Sigmoid colon (tissue), 7 donors: ENCODE data around the gene LY6G6D. TPM values are rescaled to one million over a fixed set of nuclear protein-coding genes. Genes with fewer than 3 reads are reported as not detected.
"Not testable (repeated sequence)": the region's sequence is repeated elsewhere in the genome, so short reads cannot be mapped to it uniquely, and the experiment has no call there.

Source experiments
- DNase-seq: peaks from one replicate; pipeline ENCODE4 v3.0.0-alpha.2; 2019
- H3K27ac ChIP-seq, 4 donors: fragments of 200-600 bp; sonication (generic); one replicate each; pipeline ENCODE4 v1.5.1; 2016 to 2019; ENCODE audit warnings: mild to moderate bottlenecking in 1 of 4
- H3K27me3 ChIP-seq, 3 donors: fragments of 200-600 bp; sonication (generic); one replicate each; pipeline ENCODE4 v1.5.1; 2019; ENCODE audit warnings: mild to moderate bottlenecking in 1 of 3
- H3K36me3 ChIP-seq, 4 donors: fragments of 200-600 bp; sonication (generic); one replicate each; pipeline ENCODE4 v1.5.1; 2016 to 2019
- H3K4me1 ChIP-seq, 4 donors: fragments of 200-600 bp; sonication (generic); one replicate each; pipeline ENCODE4 v1.5.1; 2017 to 2019
- H3K4me3 ChIP-seq, 4 donors: fragments of 200-600 bp; sonication (generic); one replicate each; pipeline ENCODE4 v1.5.1; 2017 to 2019; ENCODE audit warnings: mild to moderate bottlenecking in 2 of 4, moderate library complexity in 1 of 4
- H3K9me3 ChIP-seq, 4 donors: fragments of 200-600 bp in 3 of 4; sonication (generic) in 3 of 4; one replicate each; pipeline versions ENCODE4 v1.5.1 to v1.6.1; 2013 to 2019
- CTCF ChIP-seq, 4 experiments: fragments of 450-650 bp in 3 of 4; fragments of 200-600 bp in 1 of 4; IDR thresholded peaks; one replicate each; pipeline ENCODE4 v1.5.1; 2016 to 2019; ENCODE audit warnings: antibody characterized with exemption in 4 of 4, mild to moderate bottlenecking in 3 of 4, moderate library complexity in 2 of 4
- EP300 ChIP-seq, 4 donors: sonication (generic); formaldehyde crosslinking; IDR thresholded peaks; one replicate each; pipeline ENCODE4 v1.6.1; 2017; ENCODE audit warnings: antibody characterized with exemption in 4 of 4
- POLR2A ChIP-seq, 2 donors: fragments of 450-650 bp; IDR thresholded peaks; one replicate each; pipeline ENCODE4 v1.6.1; 2016; ENCODE audit warnings: antibody characterized with exemption in 2 of 2, mild to moderate bottlenecking in 2 of 2, moderate library complexity in 2 of 2
- POLR2AphosphoS5 ChIP-seq, 4 donors: sonication (generic); formaldehyde crosslinking; IDR thresholded peaks; one replicate each; pipeline ENCODE4 v1.6.1; 2017; ENCODE audit warnings: antibody characterized with exemption in 4 of 4
- WGBS, 2 donors: extraction: QIAGEN DNeasy Blood & Tissue Kit; methylation state at CpG; one replicate each; pipeline ENCODE4 v1.1.7; 2013; 5-methylcytosine and 5-hydroxymethylcytosine counted together
- intact Hi-C: fragments of 100-400 bp; cut with DNase I; formaldehyde crosslinking; loops from one replicate; pipeline ENCODE4 v1.15.1; 2023
- polyA plus RNA-seq, 3 donors: library from polyadenylated mRNA; stranded (reverse); fragments of 200-250 nt; gene quantifications; one replicate each; pipeline ENCODE4 v1.2.3, GENCODE V29; 2013
- total RNA-seq, 4 donors: library from RNA; depleted of rRNA; stranded (reverse); fragments of >200 nt; gene quantifications; one replicate each; pipeline ENCODE4 v1.1.0, GENCODE V29; 2016
- donor health status: healthy with polysubstance abuse.
- donor health status: Bipolar disorder and iron deficiency.
- donor health status: healthy.

The LY6G6D gene
- total and polyA plus RNA-seq, 7 donors = 0.31 to 21.2 (median 6.4) TPM; not detected in 2

GRCh38 chr6:31705931-31706330, 9.2 kb upstream of the LY6G6D start:
- Histone ChIP-seq H3K4me1 (peaks cover 0 to 24% (median 15%) of the 10 kb centered on the region in 4 donors), H3K9me3 (no peaks in the 10 kb centered on the region), H3K36me3 (peaks cover 0 to under 1% (median 0%) of the 10 kb centered on the region in 4 donors), H3K27ac (no peak overlapping the region), H3K4me3 (no peak overlapping the region), H3K27me3 (no peaks in the 10 kb centered on the region)
- no peak for TF ChIP-seq CTCF (IDR thresholded peaks at IDR 0.05)
- TF ChIP-seq POLR2A (IDR thresholded peaks at IDR 0.05) = no peak
- no peak for TF ChIP-seq POLR2AphosphoS5 (IDR thresholded peaks at IDR 0.05)
- no peak for TF ChIP-seq EP300 (IDR thresholded peaks at IDR 0.05)
- intact Hi-C loops = loop anchor here (5.0 to 10.0 kb wide), 2 partner anchors 86 to 161 kb away; partner anchors contain the start of genes ATP6V1G2, DDX39B and NFKBIL1
- WGBS, 2 donors = 93% methylated on average over 6 of the region's 6 CpGs
- DNase-seq = no peak

- Histone ChIP-seq H3K4me1 (peaks cover 0 to 17% (median 9%) of the 10 kb centered on the region in 4 donors), H3K27me3 (no peaks in the 10 kb centered on the region), H3K36me3 (no peaks in the 10 kb centered on the region), H3K27ac (no peak within 1 kb of the TSS), H3K4me3 (no peak within 1 kb of the TSS), H3K9me3 (no peaks in the 10 kb centered on the region)
- DNase-seq = no peak
- intact Hi-C loops = loop anchor here (5.0 to 10.0 kb wide), 2 partner anchors 86 to 162 kb away; partner anchors contain the start of genes ATP6V1G2, DDX39B and NFKBIL1
- TF ChIP-seq POLR2A (IDR thresholded peaks at IDR 0.05) (no peak), EP300 (IDR thresholded peaks at IDR 0.05) (no peak), POLR2AphosphoS5 (IDR thresholded peaks at IDR 0.05) (no peak), CTCF (IDR thresholded peaks at IDR 0.05) (no peak)
- 77 to 88% methylated on average over 3 of the region's 3 CpGs for WGBS, 2 donors
Observed at GRCh38 chr6:31706599-31706998, 8.5 kb upstream of the LY6G6D start, which contains the start of gene LY6G6F. Gene LY6G6F (plus strand): TSS chr6:31706866. CDS start chr6:31706907, 41 bp downstream.

GRCh38 chr6:31707701-31708100, 7.4 kb upstream of the LY6G6D start:
- H3K4me1 ChIP-seq = peaks cover 0 to 7% (median 2%) of the 10 kb centered on the region in 4 donors
- H3K9me3 ChIP-seq = no peaks in the 10 kb centered on the region
- no peaks in the 10 kb centered on the region for H3K36me3 ChIP-seq
- no peak overlapping the region for H3K4me3 ChIP-seq
- intact Hi-C loops = loop anchor here (5.0 to 10.0 kb wide), 2 partner anchors 85 to 163 kb away; partner anchors contain the start of genes ATP6V1G2, DDX39B and NFKBIL1
- TF ChIP-seq EP300 (IDR thresholded peaks at IDR 0.05) (no peak), POLR2AphosphoS5 (IDR thresholded peaks at IDR 0.05) (no peak), POLR2A (IDR thresholded peaks at IDR 0.05) (no peak), CTCF (IDR thresholded peaks at IDR 0.05) (no peak)
- WGBS, 2 donors = 93 to 94% methylated on average over 10 of the region's 10 CpGs
- no peak for DNase-seq
- H3K27ac ChIP-seq = no peak overlapping the region
- H3K27me3 ChIP-seq = no peaks in the 10 kb centered on the region

- Histone ChIP-seq H3K4me1 (peaks cover 0 to 7% (median 2%) of the 10 kb centered on the region in 4 donors), H3K36me3 (no peaks in the 10 kb centered on the region), H3K27me3 (no peaks in the 10 kb centered on the region), H3K9me3 (no peaks in the 10 kb centered on the region), H3K27ac (no peak overlapping the region), H3K4me3 (no peak overlapping the region)
- 95 to 96% methylated on average over 3 of the region's 3 CpGs for WGBS, 2 donors
- TF ChIP-seq POLR2AphosphoS5 (IDR thresholded peaks at IDR 0.05) = no peak
- no peak for TF ChIP-seq CTCF (IDR thresholded peaks at IDR 0.05)
- TF ChIP-seq POLR2A (IDR thresholded peaks at IDR 0.05) = no peak
- no peak for TF ChIP-seq EP300 (IDR thresholded peaks at IDR 0.05)
- DNase-seq = no peak
- intact Hi-C loops = loop anchor here (5.0 to 10.0 kb wide), 2 partner anchors 84 to 163 kb away; partner anchors contain the start of genes ATP6V1G2, DDX39B and NFKBIL1
Observed at GRCh38 chr6:31708224-31708623, 6.9 kb upstream of the LY6G6D start.

GRCh38 chr6:31709157-31709556, 6.0 kb upstream of the LY6G6D start:
- not testable (repeated sequence) for H3K36me3 ChIP-seq, H3K4me1 ChIP-seq, H3K4me3 ChIP-seq, DNase-seq, H3K9me3 ChIP-seq, H3K27ac ChIP-seq, H3K27me3 ChIP-seq
- 92 to 93% methylated on average over 11 of the region's 11 CpGs for WGBS, 2 donors
- intact Hi-C loops = loop anchor here (5.0 to 10.0 kb wide), 2 partner anchors 83 to 164 kb away; partner anchors contain the start of genes ATP6V1G2, DDX39B and NFKBIL1
